Omental fat pad (tissue), 4 donors: ENCODE measurements around the gene TGFBR3. TPM values are rescaled to one million over a fixed set of nuclear protein-coding genes. Genes with fewer than 3 reads are reported as not detected.

Experiments used
- ATAC-seq: fragments of 150-250 bp; one replicate; pipeline ENCODE4 v1.9.1; 2016; ENCODE audit warnings: mild to moderate bottlenecking, moderate library complexity; ENCODE audit not compliant: low FRiP score
- DNase-seq: peaks from one replicate; pipeline ENCODE4 v3.0.0-alpha.2; 2019; ENCODE audit warnings: low spot score
- total RNA-seq, 4 donors: library from RNA; depleted of rRNA; stranded (reverse); fragments of >200 nt; gene quantifications; one replicate each; pipeline ENCODE4 v1.1.0, GENCODE V29; 2016
- TF ChIP-seq, protein P1 (sequence below), 3 donors: fragments of 450-650 bp; IDR thresholded peaks; one replicate each; pipeline ENCODE4 v1.5.1; 2016 to 2017; ENCODE audit warnings: antibody characterized with exemption in 3 of 3, mild to moderate bottlenecking in 3 of 3, moderate library complexity in 2 of 3

The TGFBR3 gene
- total RNA-seq, 4 donors from 2014 or later = 104 to 267 (median 196) TPM

DNA sequence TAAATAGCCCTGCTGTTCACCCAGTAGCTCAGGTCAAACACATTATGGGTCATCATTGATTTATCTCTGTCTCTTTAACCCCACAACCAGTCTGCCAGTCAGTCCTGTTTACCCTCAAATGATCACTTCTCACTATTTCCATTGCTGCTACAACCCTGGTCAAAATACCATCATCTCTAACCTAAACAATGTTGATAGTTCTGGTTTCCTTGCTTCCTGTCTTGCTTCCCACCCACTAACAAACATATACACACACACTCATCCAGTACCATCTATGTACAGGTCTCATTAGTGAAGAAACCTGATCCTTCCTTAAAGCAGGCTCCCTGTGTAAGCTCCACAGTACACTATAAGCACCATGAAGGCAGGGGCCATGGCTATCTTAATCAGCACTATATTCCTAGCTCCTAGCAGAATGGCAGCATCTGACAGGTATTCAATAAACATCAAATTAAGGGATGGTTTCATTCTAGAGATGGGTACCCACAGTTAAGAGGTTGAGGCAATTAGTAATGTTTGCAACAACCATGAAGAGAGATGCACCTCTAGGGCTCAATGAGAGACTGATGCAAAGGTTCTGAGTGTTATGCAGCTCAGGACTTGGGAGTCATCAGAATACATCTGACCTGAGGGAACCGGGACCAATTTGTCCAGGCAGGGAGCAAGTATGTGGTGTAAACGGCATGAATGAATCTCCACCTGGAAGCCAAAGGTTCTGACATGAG, 10.0 kb upstream of the TGFBR3 start:
- no peak for DNase-seq
- TF ChIP-seq, protein P1, sequence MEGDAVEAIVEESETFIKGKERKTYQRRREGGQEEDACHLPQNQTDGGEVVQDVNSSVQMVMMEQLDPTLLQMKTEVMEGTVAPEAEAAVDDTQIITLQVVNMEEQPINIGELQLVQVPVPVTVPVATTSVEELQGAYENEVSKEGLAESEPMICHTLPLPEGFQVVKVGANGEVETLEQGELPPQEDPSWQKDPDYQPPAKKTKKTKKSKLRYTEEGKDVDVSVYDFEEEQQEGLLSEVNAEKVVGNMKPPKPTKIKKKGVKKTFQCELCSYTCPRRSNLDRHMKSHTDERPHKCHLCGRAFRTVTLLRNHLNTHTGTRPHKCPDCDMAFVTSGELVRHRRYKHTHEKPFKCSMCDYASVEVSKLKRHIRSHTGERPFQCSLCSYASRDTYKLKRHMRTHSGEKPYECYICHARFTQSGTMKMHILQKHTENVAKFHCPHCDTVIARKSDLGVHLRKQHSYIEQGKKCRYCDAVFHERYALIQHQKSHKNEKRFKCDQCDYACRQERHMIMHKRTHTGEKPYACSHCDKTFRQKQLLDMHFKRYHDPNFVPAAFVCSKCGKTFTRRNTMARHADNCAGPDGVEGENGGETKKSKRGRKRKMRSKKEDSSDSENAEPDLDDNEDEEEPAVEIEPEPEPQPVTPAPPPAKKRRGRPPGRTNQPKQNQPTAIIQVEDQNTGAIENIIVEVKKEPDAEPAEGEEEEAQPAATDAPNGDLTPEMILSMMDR (IDR thresholded peaks at IDR 0.05) = no peak
- ATAC-seq = no peak

DNA sequence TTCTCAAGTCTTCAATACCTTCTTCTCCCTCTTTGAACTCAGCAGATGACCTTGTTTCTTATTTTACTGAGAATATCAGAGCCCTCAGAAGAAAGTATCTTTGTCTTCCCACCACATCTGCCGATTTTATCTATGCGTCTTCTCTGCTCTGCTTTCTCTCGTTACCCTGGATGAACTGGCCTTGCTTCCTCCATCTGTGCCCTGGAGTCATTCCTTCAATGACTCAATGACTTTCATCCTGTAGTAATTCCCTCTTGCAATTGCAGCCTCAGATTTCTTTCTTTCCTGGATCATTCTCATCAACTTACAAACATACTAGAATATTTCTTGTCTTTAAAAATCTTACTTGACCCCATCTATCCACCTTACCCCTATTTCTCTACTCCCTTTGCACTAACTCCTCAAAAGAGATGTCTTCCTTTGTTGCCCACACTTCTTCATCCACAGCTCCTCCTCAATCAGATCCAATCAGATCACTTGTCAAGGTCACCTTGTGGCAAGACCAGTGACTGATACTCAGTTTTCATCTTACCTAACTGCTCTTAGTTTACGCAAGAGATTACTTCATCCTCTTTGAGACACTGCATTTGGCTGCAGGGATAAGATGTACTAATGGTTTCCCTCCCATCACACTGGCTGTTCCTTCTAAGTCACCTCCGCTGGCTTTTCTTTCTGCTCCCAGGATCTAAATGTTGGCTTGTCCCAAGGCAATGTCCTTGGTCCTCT, 8.2 kb upstream of the TGFBR3 start:
- no peak for DNase-seq
- ATAC-seq = no peak

DNA sequence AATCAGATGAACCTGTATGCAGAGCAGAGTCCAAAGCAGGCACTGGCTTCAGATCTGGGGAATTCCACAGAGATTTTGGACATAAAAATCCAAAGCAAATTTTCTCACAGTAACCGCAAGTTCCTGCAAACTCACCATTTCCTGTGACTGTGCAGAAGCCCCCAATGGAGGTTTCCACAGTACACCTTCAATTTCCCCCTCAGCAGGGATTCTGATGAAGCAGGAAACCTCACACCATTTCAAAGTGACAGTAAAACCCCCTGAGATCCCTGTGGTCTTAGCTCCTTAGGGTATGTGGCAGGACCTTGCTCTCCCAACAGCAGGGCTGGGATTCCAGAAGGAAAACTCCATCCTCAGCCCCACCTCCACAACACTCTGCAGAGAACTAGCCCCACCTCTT, 6.0 kb upstream of the TGFBR3 start:
- ATAC-seq = no peak
- no peak for DNase-seq
- TF ChIP-seq, protein P1 (IDR thresholded peaks at IDR 0.05) = no peak

More for the DNA sequence above, 8.2 kb upstream of the TGFBR3 start:
- TF ChIP-seq, protein P1 (IDR thresholded peaks at IDR 0.05) = no peak

DNA sequence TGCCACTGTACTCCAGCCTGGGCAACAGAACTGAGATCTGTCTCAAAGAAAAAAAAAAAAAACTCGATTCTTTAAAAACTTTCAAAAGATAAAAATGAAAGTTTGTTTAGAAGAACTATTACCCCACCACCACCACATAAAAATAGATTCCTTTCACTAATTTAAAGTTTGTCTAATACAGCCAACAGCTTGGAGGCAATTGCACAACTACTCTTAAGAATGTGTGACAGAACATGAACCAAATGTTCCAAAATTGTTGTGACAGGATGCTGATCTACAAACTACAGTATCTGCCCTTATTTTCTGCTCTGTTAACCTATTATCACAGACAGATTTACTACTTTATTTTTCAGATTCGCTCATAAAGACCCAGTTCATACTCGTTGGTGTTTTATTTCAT, 5.5 kb upstream of the TGFBR3 start:
- TF ChIP-seq, protein P1 (IDR thresholded peaks at IDR 0.05) = no peak
- ATAC-seq = no peak
- no peak for DNase-seq

DNA sequence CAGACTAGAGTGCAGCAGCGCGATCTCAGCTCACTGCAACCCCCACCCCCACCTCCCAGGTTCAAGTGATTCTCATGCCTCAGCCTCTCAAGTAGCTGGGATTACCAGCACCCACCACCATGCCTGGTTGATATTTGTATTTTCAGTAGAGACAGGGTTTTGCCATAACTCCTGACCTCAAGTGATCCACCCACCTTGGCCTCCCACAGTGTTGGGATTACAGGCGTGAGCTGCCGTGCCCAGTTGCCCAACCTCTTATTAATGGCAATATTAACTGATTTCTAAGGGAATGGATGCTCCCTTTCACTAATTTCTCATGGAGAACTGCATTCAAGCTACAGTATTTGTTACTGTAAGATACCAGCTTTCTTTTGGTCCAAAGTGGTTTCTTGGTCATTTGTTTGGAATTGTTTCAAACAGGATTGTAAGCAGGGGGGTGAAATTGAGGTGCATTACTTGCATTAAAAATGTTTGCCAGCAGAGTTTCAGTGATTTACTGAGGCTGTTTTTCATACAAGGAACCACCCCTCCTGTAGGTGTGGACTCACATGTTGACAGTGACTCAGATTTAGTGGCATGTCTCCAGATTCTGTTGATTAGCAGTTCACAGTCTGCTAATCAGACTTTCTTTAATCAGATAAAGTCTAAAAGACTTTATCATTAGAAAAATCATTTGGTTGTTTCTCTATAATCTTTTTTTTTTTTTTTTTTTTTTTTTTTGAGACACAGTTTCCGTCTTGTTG, 3.9 kb upstream of the TGFBR3 start:
- ATAC-seq = no peak
- DNase-seq = no peak
- TF ChIP-seq, protein P1 (IDR thresholded peaks at IDR 0.05) = no peak

GRCh38 chr1:91885213-91885715, 687 bp downstream of the TGFBR3 start:
- DNase-seq (no peak), ATAC-seq (peak; percentile 49)
- TF ChIP-seq, protein P1 (IDR thresholded peaks at IDR 0.05) = no peak
